HTERT RPE-1 (cell line): ENCODE measurements around the gene NR2C2.

Experiments
- in situ Hi-C: fragments of 300-500 bp; cut with MboI; formaldehyde crosslinking; loops from 4 replicates; pipeline ENCODE4 v1.14.3; 2020; ENCODE audit warnings: low sequenced_read_pairs

Gene NR2C2

DNA sequence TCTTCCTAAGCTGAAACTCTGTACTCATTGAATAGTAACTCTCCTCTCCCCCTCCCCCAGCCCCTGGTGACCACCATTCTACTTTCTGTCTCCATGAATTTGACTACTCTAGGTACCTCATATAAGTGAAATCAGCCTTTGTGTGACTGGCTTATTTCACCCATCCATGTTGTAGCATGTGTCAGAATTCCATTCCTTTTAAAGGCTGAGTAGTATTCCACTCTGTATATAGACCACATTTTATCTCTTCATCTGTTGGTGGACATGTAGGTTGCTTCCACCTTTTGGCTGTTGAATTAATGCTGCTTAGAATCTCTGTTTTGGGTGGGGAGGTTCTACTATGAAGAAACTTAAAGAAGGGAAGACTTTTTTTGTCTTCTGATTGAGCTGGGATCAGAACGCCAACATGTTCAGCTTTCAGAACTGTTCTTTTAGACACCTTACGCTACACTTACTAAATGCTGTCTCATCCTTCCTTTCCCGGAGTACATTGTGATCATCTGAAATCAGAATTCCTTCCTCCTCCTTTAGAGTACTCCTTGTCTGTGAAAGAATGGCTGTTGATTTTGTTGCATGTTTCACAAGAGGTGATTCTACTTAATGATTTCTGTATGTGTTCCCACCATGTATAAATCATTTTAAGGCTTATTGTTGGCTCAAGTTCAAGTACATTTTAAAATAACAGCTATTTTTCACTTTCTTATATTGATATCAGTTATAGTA, 67.4 kb downstream of the NR2C2 start:
- in situ Hi-C loops: no loop called here

DNA sequence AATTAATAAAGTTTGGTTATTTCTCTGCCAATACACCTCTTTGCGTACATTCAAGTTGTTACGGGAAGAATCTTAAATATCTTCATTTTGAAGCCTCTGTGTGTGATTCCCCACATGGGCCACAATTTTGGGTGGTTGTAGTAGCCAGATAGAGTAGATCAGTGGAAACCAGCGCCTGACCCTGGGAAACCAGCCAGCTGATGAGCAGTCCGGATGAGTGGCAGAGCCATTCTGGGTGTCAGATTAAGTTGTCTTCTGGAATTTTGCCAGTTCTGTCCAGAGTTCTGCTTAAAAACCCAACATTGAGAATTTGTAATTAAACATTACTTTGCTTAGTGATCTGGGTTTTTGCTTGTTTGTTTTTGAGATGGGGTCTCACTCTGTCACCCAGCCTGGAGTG, 68.1 kb downstream of the NR2C2 start:
- in situ Hi-C loops: no loop called here

- in situ Hi-C loops: no loop called here
Observed at GRCh38 chr3:15017191-15017590, 69.8 kb downstream of the NR2C2 start.

- in situ Hi-C loops: no loop called here
Observed at GRCh38 chr3:15023249-15023648, 75.9 kb downstream of the NR2C2 start.

GRCh38 chr3:15023719-15024118, 76.3 kb downstream of the NR2C2 start:
- in situ Hi-C loops: no loop called here

DNA sequence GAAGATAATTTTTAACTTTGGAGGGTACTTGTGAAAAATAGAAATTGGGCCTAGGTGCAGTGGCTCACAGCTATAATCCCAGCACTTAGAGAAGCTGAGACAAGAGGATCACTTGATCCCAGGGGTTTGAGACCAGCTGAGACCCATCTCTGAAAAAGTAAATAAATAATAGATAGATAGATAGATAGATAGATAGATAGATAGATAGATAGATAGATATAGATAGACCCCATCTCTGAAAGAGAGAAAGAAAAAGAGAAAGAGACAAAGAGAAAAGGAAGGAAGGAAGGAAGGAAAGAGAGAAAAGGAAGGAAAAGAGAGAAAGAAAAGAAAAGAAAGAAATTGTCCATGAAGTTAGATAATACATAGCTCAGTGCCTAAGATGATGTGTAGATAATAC, 82.2 kb downstream of the NR2C2 start:
- in situ Hi-C loops: no loop called here

DNA sequence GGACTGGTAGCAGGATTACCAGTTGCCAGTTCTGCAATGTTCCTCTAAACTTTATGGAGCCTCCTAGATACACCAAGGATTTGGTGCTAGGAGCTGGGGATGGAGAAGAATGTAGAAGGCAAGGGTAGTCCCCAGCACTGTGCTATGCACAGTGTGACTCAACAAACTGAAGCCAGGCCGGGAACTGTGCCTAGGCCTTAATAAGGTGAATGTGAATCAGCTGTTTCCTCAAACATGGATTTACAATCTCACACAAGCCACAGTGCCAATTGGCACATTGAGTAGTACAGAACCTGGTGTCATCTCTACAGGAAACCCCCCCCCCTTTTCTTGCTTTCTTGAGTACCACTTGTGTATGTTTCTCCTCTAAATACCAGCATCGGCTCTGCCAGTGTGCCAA, 85.3 kb downstream of the NR2C2 start:
- in situ Hi-C loops: no loop called here

GRCh38 chr3:15033103-15033502, 85.7 kb downstream of the NR2C2 start:
- in situ Hi-C loops: no loop called here

DNA sequence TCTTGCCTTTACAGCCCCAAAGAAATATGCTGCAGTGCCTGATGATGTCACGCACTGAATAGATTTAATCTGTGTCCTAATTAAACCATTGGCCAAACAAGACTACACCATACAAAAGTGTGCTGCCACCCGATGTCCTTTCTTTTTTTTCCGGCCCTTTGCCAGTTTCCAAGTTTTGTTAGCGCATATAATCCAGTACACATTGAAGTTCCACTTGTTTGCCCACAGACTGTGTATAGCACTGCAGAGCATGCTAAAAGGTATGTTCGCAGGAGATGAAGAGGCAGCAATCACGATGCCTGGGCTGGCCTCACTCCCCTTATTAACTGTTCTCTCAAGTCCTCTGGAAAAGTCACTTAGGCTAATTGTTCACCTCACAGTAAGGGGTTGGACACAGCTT, 90.9 kb downstream of the NR2C2 start:
- in situ Hi-C loops: no loop called here

GRCh38 chr3:15040844-15041243, 93.5 kb downstream of the NR2C2 start:
- in situ Hi-C loops: no loop called here

GRCh38 chr3:15041950-15042349, 94.6 kb downstream of the NR2C2 start:
- in situ Hi-C loops: no loop called here

GRCh38 chr3:15042936-15043335, 95.6 kb downstream of the NR2C2 start:
- in situ Hi-C loops: no loop called here

- in situ Hi-C loops: no loop called here
Observed at GRCh38 chr3:15043408-15044171, 96.2 kb downstream of the NR2C2 start.

GRCh38 chr3:15044326-15044725, 96.9 kb downstream of the NR2C2 start:
- in situ Hi-C loops: no loop called here

GRCh38 chr3:15045667-15046066, 98.3 kb downstream of the NR2C2 start:
- in situ Hi-C loops: no loop called here

- in situ Hi-C loops: no loop called here
Observed at GRCh38 chr3:15049584-15049983, 102.2 kb downstream of the NR2C2 start.

GRCh38 chr3:15050405-15051092, 103.2 kb downstream of the NR2C2 start:
- in situ Hi-C loops: no loop called here

DNA sequence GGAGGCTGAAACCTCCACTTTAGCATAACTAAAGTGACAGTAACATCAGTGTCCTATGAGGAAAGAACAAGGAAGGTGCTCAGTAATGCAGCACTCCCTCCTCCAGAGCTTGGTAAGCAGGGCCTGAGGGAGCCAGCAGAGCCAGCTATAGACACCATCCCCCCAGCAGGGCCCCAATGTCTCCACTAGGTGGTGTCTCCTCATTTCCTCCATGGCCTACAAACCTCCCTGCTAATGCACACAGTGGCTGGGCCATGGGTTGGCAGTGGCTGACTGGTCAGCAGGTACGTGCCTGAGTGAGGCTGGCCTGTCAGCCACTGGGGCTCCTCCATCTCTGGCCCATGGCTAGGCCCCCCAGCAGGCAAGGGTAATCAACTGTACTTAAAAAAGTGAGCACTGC, 104.1 kb downstream of the NR2C2 start:
- in situ Hi-C loops: no loop called here

DNA sequence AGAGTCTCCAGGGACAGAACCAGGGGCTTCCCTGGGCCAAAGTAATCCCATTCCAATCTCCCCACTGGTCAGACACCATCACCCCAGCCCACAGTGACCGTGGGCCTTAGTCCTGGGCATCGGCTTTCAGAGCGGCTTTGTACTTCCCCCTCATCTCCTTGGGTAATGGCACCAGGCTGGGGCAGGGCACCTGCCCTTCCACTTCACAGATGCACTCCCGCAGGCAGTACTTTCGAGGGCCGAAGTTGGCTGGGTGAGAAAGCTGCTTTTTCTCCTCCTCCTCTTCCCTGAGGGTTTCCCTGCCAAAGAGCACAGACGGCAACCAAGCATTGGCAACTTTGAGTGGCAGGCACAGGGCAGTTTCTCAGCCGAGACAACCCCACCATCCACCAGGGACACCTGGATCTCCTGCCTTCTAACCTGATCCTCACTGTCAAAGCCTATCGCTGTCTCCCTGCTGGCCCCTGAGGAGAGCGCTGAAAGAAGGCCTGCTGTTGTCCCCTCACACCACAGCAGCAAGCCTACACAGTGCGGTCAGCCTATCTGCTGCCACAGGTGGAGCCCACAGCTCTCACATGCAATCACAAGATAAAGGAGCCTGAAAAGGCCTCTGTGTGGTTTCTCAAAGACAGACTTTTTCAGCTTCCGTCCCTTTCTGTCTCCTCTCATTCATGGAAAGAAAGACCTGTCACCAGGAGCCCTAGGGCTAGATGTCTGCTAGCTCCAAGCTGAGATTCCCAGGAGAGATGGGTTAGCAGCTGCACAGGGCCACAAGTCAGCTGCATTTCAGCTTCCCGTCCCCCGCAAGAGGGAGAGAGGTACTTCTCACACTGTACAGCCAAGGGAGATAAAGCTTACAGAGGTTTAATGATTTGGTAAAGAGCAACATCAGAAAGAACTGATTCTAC, 105.2 kb downstream of the NR2C2 start:
- in situ Hi-C loops: no loop called here

- in situ Hi-C loops: no loop called here
Observed at GRCh38 chr3:15053541-15053940, 106.2 kb downstream of the NR2C2 start.

DNA sequence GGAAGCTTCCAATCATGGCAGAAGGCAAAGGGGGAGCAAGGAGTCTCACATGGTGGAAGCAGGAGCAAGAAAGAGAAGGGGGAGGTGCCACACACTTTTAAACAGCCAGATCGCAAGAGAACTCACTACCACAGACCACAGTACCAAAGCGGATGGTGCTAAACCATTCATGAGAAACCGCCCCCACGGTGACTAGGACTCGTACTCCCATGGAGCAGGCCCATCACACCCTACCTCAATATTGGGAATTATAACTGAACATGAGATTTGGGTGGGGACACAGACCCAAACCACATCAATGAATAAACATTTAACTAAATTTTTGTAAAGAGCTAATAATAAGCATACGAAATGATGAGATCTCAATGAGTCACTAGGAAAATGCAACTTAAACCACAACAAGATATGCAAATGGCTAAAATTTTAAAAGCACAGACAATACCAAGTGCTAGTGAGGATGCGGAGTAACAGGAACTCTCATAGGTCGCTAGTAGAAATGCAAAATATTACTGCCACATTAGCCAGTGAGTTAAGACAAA, 107.7 kb downstream of the NR2C2 start:
- in situ Hi-C loops: no loop called here
